ENCODE data around the gene RPTOR. TPM values are rescaled to one million over a fixed set of nuclear protein-coding genes. Genes with fewer than 3 reads are reported as not detected.

The RPTOR gene
- total and polyA plus RNA-seq, 2 donors = 8.1 to 10.3 TPM

DNA sequence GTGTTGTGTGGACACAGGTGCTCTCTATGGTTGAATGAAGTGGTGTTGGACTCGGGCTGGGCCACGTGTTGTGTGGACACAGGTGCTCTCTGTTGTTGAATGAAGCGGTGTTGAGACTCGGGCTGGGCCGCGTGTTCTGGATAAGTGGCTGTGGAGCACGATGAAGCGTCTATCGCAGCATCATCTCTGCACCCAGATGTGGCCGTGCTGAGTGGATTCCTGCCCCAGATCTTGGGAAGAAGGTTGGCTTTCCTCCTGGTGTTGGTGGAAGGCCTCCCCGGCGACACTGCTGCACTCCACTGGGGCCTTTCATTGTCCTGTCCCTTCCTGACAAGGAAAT, 69.1 kb downstream of the RPTOR start:
- WGBS = 96% methylated on average over 12 of the region's 12 CpGs
- DNase-seq (ENCODE audit: low read depth in 6 of 9, low spot score in 9 of 9) = no peak
- Histone ChIP-seq H3K4me1 (ENCODE audit: control insufficient read depth in 2 of 2, insufficient read depth in 2 of 2, low read length in 2 of 2) (peaks cover 20 to 35% of the 10 kb centered on the region in 2 donors), H3K4me3 (ENCODE audit: low read length in 2 of 2) (no peak overlapping the region), H3K9me3 (ENCODE audit: control insufficient read depth in 2 of 2, insufficient read depth in 1 of 2, low read length in 1 of 2) (no peaks in the 10 kb centered on the region), H3K27ac (ENCODE audit: low read depth in 1 of 2, low read length in 1 of 2) (peak overlapping the region in 1 of 2 donors; percentile 39), H3K36me3 (ENCODE audit: control insufficient read depth in 2 of 2, insufficient read depth in 2 of 2, low read length in 1 of 2) (no peaks in the 10 kb centered on the region), H3K27me3 (ENCODE audit: control insufficient read depth in 2 of 2, insufficient read depth in 1 of 2, low read length in 1 of 2) (no peaks in the 10 kb centered on the region)

DNA sequence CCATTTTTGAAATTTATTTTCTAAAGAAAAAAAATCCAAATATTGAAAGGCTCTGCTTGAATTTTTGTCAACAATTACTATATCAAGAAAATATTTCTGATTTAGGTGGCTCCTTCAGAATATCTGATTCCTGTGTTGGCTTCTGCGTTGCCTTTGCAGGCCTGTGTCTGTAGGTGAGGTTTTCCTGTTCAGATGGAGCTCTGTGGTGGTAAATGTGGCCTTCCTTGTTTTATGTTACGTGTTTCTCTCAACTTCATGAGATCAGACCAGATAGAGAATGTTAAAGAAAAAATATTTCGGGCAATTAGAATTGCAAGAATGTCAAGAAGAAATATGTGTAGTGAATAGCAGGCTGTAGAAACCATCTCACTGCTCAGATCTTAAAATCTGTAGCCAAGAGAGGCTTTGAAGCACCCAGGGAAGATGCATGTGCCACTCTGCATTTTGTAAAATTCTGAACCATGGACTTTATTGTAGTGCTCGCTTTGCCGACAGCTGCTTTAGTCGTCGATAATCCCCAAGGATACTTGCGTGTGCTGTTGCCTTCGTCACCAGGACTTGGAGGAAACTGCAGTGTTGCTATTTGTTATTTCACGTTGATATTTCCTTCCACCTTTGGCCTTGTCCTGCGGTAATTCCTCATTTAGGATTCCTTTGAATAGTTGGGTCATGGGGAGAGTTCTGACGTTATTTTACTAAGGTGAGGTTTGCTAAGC, 69.9 kb downstream of the RPTOR start:
- Histone ChIP-seq H3K4me3 (ENCODE audit: low read length in 2 of 2) (no peak overlapping the region), H3K36me3 (ENCODE audit: control insufficient read depth in 2 of 2, insufficient read depth in 2 of 2, low read length in 1 of 2) (no peaks in the 10 kb centered on the region), H3K27ac (ENCODE audit: low read depth in 1 of 2, low read length in 1 of 2) (peak overlapping the region in 1 of 2 donors; percentile 56), H3K4me1 (ENCODE audit: control insufficient read depth in 2 of 2, insufficient read depth in 2 of 2, low read length in 2 of 2) (peaks cover 20 to 38% of the 10 kb centered on the region in 2 donors), H3K9me3 (ENCODE audit: control insufficient read depth in 2 of 2, insufficient read depth in 1 of 2, low read length in 1 of 2) (no peaks in the 10 kb centered on the region), H3K27me3 (ENCODE audit: control insufficient read depth in 2 of 2, insufficient read depth in 1 of 2, low read length in 1 of 2) (no peaks in the 10 kb centered on the region)
- peak in 3 of 9 donors; percentile 27 to 62 (median 33) for DNase-seq (ENCODE audit: low read depth in 6 of 9, low spot score in 9 of 9)
- 69% methylated on average over 12 of the region's 12 CpGs for WGBS

DNA sequence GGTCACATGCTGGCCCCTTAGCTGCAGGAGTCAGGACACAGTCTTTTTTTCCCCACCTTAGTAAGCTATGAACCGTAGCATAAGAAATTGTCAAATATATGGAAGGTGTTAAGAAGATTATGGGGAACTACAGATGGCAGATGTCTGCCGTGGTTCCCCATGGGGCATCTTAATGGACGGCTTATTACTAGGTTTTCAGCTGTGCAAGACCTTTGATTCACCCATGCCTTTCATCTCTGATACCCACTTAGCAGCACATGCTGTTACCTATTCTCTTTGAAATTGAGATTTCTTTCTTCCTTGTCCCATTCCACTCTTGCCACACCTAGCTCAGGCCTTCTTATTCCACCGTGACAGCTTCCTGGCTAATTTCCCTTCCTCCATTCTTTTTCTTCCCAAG, 70.7 kb downstream of the RPTOR start:
- DNase-seq (ENCODE audit: low read depth in 6 of 9, low spot score in 9 of 9) = no peak
- no peak overlapping the region for H3K27ac ChIP-seq (ENCODE audit: low read depth in 1 of 2, low read length in 1 of 2)
- H3K36me3 ChIP-seq (ENCODE audit: control insufficient read depth in 2 of 2, insufficient read depth in 2 of 2, low read length in 1 of 2) = no peaks in the 10 kb centered on the region
- H3K9me3 ChIP-seq (ENCODE audit: control insufficient read depth in 2 of 2, insufficient read depth in 1 of 2, low read length in 1 of 2) = no peaks in the 10 kb centered on the region
- WGBS = 72% methylated on average over 4 of the region's 4 CpGs
- no peak overlapping the region for H3K4me3 ChIP-seq (ENCODE audit: low read length in 2 of 2)
- H3K4me1 ChIP-seq (ENCODE audit: control insufficient read depth in 2 of 2, insufficient read depth in 2 of 2, low read length in 2 of 2) = peaks cover 20 to 37% of the 10 kb centered on the region in 2 donors
- H3K27me3 ChIP-seq (ENCODE audit: control insufficient read depth in 2 of 2, insufficient read depth in 1 of 2, low read length in 1 of 2) = no peaks in the 10 kb centered on the region

DNA sequence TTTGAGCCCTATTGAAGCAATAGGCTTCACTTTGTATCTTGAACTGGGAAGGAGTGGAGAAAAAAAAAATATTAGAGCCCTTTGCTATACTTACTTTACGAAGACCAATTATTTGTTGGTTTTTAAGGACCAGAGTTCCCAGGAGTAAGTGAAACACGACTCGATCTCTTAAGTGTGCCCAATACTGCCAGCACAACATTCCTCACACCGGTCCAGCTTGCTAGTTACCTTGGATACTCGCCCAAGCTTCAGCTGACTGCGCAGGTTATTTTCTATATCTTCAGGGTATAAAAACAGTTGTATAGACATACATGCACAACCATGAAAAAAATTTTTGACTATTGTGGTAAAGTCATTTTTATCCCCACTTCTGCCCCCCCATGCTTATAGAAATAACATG, 72.1 kb downstream of the RPTOR start:
- peaks cover 0 to 3% of the 10 kb centered on the region in 2 donors for H3K9me3 ChIP-seq (ENCODE audit: control insufficient read depth in 2 of 2, insufficient read depth in 1 of 2, low read length in 1 of 2)
- H3K27me3 ChIP-seq (ENCODE audit: control insufficient read depth in 2 of 2, insufficient read depth in 1 of 2, low read length in 1 of 2) = no peaks in the 10 kb centered on the region
- no peak for DNase-seq (ENCODE audit: low read depth in 6 of 9, low spot score in 9 of 9)
- 97% methylated on average over 6 of the region's 6 CpGs for WGBS
- H3K4me1 ChIP-seq (ENCODE audit: control insufficient read depth in 2 of 2, insufficient read depth in 2 of 2, low read length in 2 of 2) = peaks cover 24 to 47% of the 10 kb centered on the region in 2 donors
- no peak overlapping the region for H3K4me3 ChIP-seq (ENCODE audit: low read length in 2 of 2)
- no peak overlapping the region for H3K27ac ChIP-seq (ENCODE audit: low read depth in 1 of 2, low read length in 1 of 2)
- no peaks in the 10 kb centered on the region for H3K36me3 ChIP-seq (ENCODE audit: control insufficient read depth in 2 of 2, insufficient read depth in 2 of 2, low read length in 1 of 2)

DNA sequence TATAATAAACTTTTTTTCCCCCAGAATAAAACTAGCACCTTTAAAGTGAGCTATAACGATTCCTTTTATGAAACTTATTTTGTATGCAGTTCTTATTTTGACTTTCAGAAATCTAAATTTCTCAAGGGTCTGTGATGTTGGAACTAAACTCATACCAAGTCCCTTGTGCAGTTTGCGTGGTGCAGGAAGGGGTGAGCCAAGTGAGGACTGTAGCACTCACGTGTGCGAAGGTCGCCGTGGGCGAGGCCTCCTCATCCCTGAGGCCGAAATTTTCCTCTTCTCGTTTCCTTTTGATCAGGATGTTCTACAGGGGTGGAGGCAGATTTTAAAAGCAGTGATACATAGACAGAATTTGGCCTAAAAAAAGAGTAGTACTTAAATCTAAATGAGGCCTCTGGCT, 73.7 kb downstream of the RPTOR start:
- no peak for DNase-seq (ENCODE audit: low read depth in 6 of 9, low spot score in 9 of 9)
- H3K4me3 ChIP-seq (ENCODE audit: low read length in 2 of 2) = no peak overlapping the region
- no peaks in the 10 kb centered on the region for H3K27me3 ChIP-seq (ENCODE audit: control insufficient read depth in 2 of 2, insufficient read depth in 1 of 2, low read length in 1 of 2)
- no peak overlapping the region for H3K27ac ChIP-seq (ENCODE audit: low read depth in 1 of 2, low read length in 1 of 2)
- 93% methylated on average over 9 of the region's 9 CpGs for WGBS
- H3K36me3 ChIP-seq (ENCODE audit: control insufficient read depth in 2 of 2, insufficient read depth in 2 of 2, low read length in 1 of 2) = no peaks in the 10 kb centered on the region
- peaks cover 34 to 53% of the 10 kb centered on the region in 2 donors for H3K4me1 ChIP-seq (ENCODE audit: control insufficient read depth in 2 of 2, insufficient read depth in 2 of 2, low read length in 2 of 2)
- H3K9me3 ChIP-seq (ENCODE audit: control insufficient read depth in 2 of 2, insufficient read depth in 1 of 2, low read length in 1 of 2) = peaks cover 0 to 4% of the 10 kb centered on the region in 2 donors

DNA sequence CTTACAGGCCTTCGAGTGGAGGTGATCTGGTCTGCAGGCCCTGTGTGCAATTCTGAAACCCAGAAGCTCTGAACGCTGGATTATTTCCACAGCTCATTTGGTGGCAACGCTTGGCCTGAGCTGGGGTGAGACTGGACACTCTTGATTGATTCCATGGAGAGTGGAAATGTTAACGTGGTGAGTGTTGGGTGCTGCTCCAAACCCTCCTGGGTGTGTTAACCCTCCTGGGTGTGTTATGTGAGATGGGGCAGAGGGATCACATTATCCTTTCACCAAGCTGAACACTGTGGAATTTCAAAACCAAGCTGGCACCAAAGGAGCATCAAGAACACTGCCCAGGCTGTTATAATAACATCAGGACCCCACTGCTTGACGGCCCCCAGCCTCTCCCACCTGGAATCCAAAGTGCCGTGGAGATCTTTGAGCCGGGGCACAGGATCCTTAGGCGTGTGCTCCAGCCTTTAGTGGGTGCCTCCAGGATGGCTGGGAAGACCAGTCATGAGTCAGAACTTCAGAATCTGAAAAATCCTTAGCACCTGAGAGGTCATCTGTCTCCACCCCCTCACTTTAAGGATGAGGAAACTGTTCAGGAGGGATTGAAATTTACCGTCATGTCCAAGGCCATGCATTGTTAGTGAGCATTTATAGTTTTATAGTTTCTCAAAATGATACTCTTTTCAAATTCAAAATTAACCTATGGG, 75.0 kb downstream of the RPTOR start:
- 92% methylated on average over 9 of the region's 9 CpGs for WGBS
- no peak overlapping the region for H3K27ac ChIP-seq (ENCODE audit: low read depth in 1 of 2, low read length in 1 of 2)
- H3K36me3 ChIP-seq (ENCODE audit: control insufficient read depth in 2 of 2, insufficient read depth in 2 of 2, low read length in 1 of 2) = no peaks in the 10 kb centered on the region
- H3K4me1 ChIP-seq (ENCODE audit: control insufficient read depth in 2 of 2, insufficient read depth in 2 of 2, low read length in 2 of 2) = peaks cover 25 to 41% of the 10 kb centered on the region in 2 donors
- no peaks in the 10 kb centered on the region for H3K27me3 ChIP-seq (ENCODE audit: control insufficient read depth in 2 of 2, insufficient read depth in 1 of 2, low read length in 1 of 2)
- peaks cover 0 to 4% of the 10 kb centered on the region in 2 donors for H3K9me3 ChIP-seq (ENCODE audit: control insufficient read depth in 2 of 2, insufficient read depth in 1 of 2, low read length in 1 of 2)
- no peak for DNase-seq (ENCODE audit: low read depth in 6 of 9, low spot score in 9 of 9)
- H3K4me3 ChIP-seq (ENCODE audit: low read length in 2 of 2) = no peak overlapping the region

DNA sequence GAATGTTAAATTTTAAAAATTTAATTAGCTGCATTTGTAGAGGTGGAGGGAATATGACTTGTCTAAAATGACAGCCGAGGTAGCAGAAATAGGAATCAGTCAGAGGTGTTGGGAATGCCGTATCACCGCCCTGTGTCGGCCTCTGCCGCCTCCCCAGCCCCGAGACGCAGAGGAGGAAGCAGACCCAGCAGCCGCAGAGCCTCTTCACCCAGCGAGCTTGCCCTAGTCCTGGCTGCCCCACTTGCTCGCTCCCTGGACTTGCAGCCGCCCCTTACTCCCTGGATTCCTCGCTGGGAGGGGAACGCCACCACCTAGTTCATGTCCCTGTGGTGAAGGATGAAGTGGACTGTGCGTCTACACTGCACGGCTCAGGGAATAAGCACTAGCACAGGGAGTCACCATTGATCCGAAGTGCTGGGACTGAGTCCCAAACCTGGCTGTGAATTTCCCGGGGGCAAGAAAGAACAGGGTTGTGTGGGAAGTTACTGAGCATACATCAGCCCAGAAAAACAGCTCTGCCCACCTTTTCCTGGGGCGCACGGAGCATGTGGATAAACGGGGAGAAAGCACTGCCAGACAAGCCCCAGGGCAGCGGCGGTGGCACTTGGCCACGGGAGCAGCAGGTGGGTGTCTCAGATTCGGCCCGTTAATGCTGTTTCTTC, 76.8 kb downstream of the RPTOR start:
- Histone ChIP-seq H3K27ac (ENCODE audit: low read depth in 1 of 2, low read length in 1 of 2) (peak overlapping the region in 1 of 2 donors; percentile 67), H3K36me3 (ENCODE audit: control insufficient read depth in 2 of 2, insufficient read depth in 2 of 2, low read length in 1 of 2) (peaks cover 2 to 8% of the 10 kb centered on the region in 2 donors), H3K4me1 (ENCODE audit: control insufficient read depth in 2 of 2, insufficient read depth in 2 of 2, low read length in 2 of 2) (peaks cover 14 to 32% of the 10 kb centered on the region in 2 donors), H3K4me3 (ENCODE audit: low read length in 2 of 2) (no peak overlapping the region), H3K9me3 (ENCODE audit: control insufficient read depth in 2 of 2, insufficient read depth in 1 of 2, low read length in 1 of 2) (peaks cover 0 to 4% of the 10 kb centered on the region in 2 donors), H3K27me3 (ENCODE audit: control insufficient read depth in 2 of 2, insufficient read depth in 1 of 2, low read length in 1 of 2) (no peaks in the 10 kb centered on the region)
- DNase-seq (ENCODE audit: low read depth in 6 of 9, low spot score in 9 of 9) = no peak
- WGBS = 72% methylated on average over 25 of the region's 25 CpGs

DNA sequence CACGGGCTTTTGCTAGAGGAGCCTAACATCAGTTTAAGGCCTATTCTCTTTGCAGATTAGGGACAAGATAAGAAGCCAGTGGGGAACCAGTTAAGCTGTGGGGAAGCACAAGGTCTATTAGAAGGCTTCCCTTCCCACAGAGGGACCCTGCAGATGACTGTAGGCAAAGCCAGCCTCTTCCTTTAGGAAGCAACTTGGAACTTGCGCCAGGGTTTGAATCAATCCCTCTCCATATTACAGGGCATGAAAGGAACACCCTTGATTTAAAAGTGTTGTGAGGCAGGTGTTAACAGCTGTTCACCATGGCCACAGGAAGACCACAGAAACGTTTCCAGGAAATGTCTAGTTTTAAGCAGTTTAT, 77.3 kb downstream of the RPTOR start:
- H3K27me3 ChIP-seq (ENCODE audit: control insufficient read depth in 2 of 2, insufficient read depth in 1 of 2, low read length in 1 of 2) = no peaks in the 10 kb centered on the region
- peaks cover 7 to 8% of the 10 kb centered on the region in 2 donors for H3K36me3 ChIP-seq (ENCODE audit: control insufficient read depth in 2 of 2, insufficient read depth in 2 of 2, low read length in 1 of 2)
- peak in 2 of 9 donors; percentile 26 to 55 for DNase-seq (ENCODE audit: low read depth in 6 of 9, low spot score in 9 of 9)
- H3K4me1 ChIP-seq (ENCODE audit: control insufficient read depth in 2 of 2, insufficient read depth in 2 of 2, low read length in 2 of 2) = peaks cover 14 to 32% of the 10 kb centered on the region in 2 donors
- H3K9me3 ChIP-seq (ENCODE audit: control insufficient read depth in 2 of 2, insufficient read depth in 1 of 2, low read length in 1 of 2) = peaks cover 0 to 4% of the 10 kb centered on the region in 2 donors
- no peak overlapping the region for H3K4me3 ChIP-seq (ENCODE audit: low read length in 2 of 2)
- peak overlapping the region in 1 of 2 donors; percentile 67 for H3K27ac ChIP-seq (ENCODE audit: low read depth in 1 of 2, low read length in 1 of 2)
- WGBS = 18% methylated on average over 3 of the region's 3 CpGs

DNA sequence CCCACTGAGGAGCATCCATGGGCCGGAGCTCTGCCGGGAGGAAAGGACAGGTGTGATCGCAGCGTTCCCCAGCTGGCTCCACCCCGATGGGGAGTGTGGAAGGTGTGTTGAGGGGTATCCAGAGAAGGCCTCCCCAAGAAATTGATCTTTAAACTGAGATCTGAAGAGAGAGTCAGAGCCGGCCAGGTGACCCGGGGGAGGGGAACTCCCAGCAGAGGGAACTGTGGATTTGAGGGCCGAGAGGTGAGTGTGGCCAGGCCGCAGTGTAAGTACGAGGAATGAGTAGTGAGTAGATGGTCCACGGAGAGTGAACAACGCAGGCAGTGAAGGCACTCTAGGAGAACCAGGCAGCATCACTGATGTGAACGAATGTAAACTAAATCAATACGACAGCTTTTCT, 80.2 kb downstream of the RPTOR start:
- H3K4me3 ChIP-seq (ENCODE audit: low read length in 2 of 2) = no peak overlapping the region
- H3K27ac ChIP-seq (ENCODE audit: low read depth in 1 of 2, low read length in 1 of 2) = no peak overlapping the region
- peaks cover 8% of the 10 kb centered on the region in 2 donors for H3K36me3 ChIP-seq (ENCODE audit: control insufficient read depth in 2 of 2, insufficient read depth in 2 of 2, low read length in 1 of 2)
- H3K4me1 ChIP-seq (ENCODE audit: control insufficient read depth in 2 of 2, insufficient read depth in 2 of 2, low read length in 2 of 2) = peaks cover 14 to 27% of the 10 kb centered on the region in 2 donors
- DNase-seq (ENCODE audit: low read depth in 6 of 9, low spot score in 9 of 9) = no peak
- peaks cover 0 to 4% of the 10 kb centered on the region in 2 donors for H3K9me3 ChIP-seq (ENCODE audit: control insufficient read depth in 2 of 2, insufficient read depth in 1 of 2, low read length in 1 of 2)
- 97% methylated on average over 14 of the region's 14 CpGs for WGBS
- H3K27me3 ChIP-seq (ENCODE audit: control insufficient read depth in 2 of 2, insufficient read depth in 1 of 2, low read length in 1 of 2) = no peaks in the 10 kb centered on the region

Data from thymus (tissue), 11 donors.